KOPT-K1 (cell line): ENCODE data around the gene WWOX.
A peak's percentile ranks its signal among the peaks of the same experiment; 100 is the strongest.
"Not testable (repeated sequence)": the region's sequence is repeated elsewhere in the genome, so short reads cannot be mapped to it uniquely, and the experiment has no call there.

Experiments used
- H3K27ac ChIP-seq: fragments of 200-600 bp; sonication (generic); 2 replicates; pipeline ENCODE4 v1.5.1; 2016; ENCODE audit warnings: antibody characterized with exemption, mild to moderate bottlenecking, low read depth, low read length; ENCODE audit not compliant: poor library complexity, severe bottlenecking
- H3K36me3 ChIP-seq: fragments of 200-600 bp; sonication (generic); 2 replicates; pipeline ENCODE4 v1.5.1; 2017; ENCODE audit warnings: antibody characterized with exemption, mild to moderate bottlenecking, low read length, moderate library complexity; ENCODE audit not compliant: insufficient read depth
- H3K9me3 ChIP-seq: fragments of 200-600 bp; sonication (generic); 2 replicates; pipeline ENCODE4 v1.5.1; 2017; ENCODE audit warnings: antibody characterized with exemption, low read length, mild to moderate bottlenecking; ENCODE audit not compliant: insufficient read depth, poor library complexity, severe bottlenecking

WWOX gene

DNA sequence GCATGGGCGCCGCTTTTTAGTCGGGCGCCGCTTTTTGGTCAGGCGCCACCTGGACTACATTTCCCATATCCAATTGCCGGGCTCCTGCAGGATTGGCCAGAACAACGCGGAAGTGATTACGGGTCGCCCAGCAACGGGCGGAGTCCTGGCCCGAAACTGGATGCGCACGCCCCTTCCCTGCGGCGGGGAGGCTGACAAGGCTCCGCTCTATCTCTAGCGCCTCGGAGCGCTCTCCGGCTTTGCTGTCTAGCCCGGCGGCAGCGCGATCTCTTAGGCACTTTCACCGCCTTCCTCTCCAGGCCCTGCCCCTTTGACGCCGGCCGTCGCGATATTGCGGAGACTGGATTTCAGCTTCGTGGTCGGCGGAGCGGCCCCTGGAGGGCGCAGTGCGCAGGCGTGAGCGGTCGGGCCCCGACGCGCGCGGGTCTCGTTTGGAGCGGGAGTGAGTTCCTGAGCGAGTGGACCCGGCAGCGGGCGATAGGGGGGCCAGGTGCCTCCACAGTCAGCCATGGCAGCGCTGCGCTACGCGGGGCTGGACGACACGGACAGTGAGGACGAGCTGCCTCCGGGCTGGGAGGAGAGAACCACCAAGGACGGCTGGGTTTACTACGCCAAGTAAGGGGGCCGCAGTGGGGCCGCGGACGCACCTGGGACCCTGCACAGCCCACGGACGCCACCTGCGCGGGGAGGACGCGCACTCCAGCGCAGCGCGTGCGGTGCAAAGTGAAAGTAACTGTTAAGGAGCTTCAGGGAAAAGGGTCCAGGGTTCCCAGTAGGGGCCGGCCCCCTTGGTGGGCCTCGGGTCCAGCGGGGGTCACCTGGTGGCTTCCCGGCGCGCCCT is at the start of gene WWOX:
Gene WWOX, plus strand, starts transcription at position 384 of the 841 bp plus-strand sequence.
- H3K9me3 ChIP-seq: peaks cover 7% of the 10 kb centered on the region
- H3K27ac ChIP-seq: peak within 1 kb of the TSS; percentile 71
- H3K36me3 ChIP-seq: 0 out of 2 replicates have a peak, but pooled peaks cover 5% of the 10 kb centered on the region

DNA sequence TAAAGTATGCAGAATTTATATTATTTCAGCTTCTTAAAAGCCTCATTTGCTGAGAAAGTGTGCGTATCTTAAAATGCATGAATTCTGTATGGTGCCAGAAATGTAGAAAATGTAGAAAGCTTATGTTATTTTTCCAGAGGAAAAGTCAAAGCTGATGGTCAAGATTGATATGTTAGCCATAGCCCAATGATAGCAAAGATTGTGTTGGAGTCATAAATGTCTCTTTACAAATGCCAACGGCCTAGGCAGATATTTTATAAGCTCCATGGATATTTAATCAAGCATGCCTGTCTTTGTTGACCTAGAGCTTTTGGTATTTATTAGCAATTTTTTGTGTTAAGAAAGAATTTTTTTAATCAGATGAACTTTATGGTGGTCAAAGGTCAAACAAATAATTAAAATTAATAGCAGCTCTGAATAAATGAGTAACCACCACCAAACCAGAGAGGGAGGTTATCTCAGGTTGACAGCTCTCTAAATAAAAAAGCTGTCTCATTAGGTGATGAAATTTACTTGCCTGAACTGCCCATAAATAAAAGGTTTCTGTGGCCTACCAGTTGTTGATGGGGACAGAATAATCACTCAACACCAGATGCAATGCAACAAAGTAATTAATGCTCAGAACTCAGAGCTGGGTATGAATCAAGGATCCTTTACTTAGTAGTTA is 48.6 kb upstream of the WWOX start:
- Histone ChIP-seq H3K36me3 (no peaks in the 10 kb centered on the region), H3K9me3 (no peaks in the 10 kb centered on the region), H3K27ac (no peak overlapping the region)

DNA sequence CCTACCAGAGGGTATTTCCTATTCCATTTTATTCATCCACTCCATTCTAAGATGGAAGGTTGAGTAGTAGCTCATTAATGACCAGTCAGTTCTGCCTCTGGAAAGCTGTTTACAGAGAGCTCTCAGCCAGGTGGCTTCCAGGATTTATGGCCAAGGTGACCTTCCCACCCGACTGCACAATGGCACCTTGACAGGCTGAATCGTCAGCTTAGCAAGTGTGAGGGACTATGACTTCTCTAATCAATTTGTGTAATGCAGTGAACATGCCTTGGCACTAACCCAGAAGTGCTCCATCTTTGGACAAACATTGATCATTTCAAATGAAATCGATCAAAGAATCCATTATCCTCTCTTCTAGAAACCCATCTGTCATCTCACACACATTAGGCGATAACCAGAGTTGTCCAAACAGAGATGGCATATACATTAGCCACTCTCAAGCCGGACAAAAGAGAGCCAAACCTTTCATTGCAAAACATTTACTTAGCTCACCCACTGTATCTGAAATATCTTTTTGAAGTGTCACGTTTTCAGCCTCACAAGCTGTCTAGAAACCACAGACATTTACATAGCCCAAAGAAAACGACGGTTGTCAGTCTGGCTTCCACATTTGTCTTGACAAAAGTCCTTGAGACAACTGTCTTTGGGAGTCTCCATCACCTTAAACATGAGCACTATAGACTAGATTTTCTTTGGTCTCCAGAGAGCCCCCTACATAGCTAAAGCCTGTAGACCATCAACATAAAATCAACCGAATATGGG is 41.5 kb upstream of the WWOX start:
- Histone ChIP-seq H3K9me3 (no peaks in the 10 kb centered on the region), H3K36me3 (no peaks in the 10 kb centered on the region), H3K27ac (no peak overlapping the region)

DNA sequence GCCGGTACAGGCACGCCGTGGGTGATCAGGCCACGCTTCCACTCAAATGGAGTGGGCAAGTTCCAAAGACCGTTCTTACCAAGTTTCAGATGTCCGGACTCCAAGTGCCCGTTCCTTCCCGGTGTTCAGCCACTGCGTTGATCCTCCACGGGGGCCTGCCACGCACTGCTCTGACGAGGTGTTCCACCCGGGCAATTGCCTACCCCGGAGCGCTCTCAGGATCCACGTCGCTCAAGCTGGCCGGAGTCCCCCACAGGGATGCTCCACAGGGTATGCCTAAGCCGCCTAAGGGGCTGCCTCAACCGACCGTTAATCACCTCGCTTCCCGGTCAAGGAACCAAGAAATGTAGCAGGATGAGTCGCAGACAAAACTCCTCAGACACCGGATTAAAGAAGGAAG is 39.6 kb upstream of the WWOX start:
- H3K27ac ChIP-seq, H3K9me3 ChIP-seq, H3K36me3 ChIP-seq: not testable (repeated sequence)

DNA sequence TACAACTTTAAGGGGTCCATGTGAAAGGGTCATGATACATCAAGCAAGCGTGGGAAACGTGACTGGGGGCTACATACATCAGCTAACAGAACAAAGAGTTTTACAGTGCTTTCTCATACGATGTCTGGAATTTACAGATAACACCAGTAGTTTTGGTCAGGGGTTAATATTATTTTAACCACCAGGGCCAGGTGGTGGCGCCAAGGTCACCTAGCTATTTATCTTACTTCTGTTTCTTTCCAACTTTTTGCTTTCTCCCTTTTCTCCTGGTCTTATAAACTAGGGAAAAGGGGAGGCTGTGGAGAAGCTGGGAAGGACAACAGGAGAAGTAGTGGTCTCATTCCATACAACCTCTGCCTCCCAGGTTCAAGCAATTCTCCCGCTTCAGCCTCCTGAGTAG is 39.2 kb upstream of the WWOX start:
- no peaks in the 10 kb centered on the region for H3K36me3 ChIP-seq

DNA sequence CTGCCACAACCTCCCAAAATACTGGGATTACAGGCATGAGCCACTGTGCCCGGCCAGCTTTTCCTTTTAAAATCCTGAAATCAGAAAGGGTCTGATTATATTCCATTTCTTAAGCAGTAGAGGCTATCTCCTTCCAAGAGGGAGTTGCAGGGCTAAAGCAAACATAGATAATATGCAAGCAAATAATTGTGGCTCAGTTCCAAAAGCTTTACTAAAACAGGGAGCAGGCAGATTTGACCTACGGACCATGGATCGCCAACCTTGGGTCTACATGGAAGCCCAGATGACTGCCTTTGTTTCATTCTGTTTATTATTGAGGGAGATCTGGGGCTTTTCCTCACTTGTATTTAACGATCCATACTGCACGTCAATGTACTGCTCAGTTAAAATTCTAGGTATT is 38.6 kb upstream of the WWOX start:
- Histone ChIP-seq H3K36me3 (no peaks in the 10 kb centered on the region), H3K27ac (no peak overlapping the region), H3K9me3 (no peaks in the 10 kb centered on the region)

More for the DNA sequence above, 39.2 kb upstream of the WWOX start:
- H3K9me3 ChIP-seq: no peaks in the 10 kb centered on the region
- H3K27ac ChIP-seq: no peak overlapping the region

DNA sequence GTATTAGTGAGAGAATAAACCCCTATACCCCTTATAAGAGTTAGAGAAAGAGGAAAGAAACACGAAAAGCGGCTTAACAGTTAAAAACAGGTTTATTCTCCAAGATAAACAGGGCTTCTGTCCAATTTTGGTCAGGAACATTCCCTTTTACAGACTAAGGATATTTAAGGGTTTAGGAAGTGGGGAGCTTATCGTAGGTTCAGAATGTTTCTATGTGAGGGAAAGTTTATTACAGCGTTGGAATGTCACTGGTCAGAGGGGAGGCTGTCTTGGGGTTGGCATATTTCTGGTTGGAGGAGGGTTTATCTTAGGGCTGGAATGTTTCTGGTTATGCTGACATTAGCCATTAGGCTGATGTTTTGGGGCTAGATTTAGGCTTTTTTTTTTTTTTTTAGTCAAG is 34.1 kb upstream of the WWOX start:
- Histone ChIP-seq H3K27ac (no peak overlapping the region), H3K9me3 (no peaks in the 10 kb centered on the region), H3K36me3 (no peaks in the 10 kb centered on the region)

DNA sequence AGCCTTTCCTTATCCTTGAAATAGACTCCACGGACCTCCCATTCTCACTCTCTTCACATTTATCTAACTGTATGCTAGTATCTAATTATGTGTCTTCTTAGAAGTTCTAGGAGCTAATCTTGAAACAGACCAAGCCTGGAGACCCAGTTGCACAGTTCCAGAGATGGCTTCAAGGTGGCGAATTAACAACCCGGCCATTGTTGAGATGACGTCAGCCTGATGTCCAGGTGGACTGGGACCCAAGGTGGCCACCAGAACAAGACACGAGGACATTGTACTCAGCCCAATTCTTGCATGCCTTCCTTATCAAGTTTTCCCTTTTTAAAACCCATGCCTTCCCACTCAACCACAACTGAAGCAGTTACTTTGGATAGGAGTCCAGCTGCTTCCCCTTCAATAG is 29.5 kb upstream of the WWOX start:
- Histone ChIP-seq H3K36me3 (no peaks in the 10 kb centered on the region), H3K27ac (no peak overlapping the region), H3K9me3 (no peaks in the 10 kb centered on the region)

DNA sequence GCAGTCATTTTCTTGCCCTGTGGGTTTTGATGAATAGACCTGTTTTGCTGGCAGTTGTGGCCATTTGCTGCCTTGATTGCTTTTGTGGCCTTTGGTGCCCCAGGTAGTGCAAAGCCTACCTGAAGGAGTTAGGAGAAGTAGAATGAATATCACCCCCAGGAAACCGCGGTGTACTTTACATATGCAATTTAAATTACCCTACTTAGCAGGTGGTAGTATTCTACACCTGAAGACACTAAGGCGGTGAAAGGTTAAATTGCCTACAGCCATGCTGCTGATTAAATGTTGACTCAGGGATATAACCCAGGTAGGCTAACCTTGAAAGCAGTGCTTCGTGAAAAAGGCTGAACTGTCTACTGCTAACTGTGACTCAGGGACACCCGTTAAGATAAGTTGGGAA is 27.2 kb upstream of the WWOX start:
- Histone ChIP-seq H3K9me3 (no peaks in the 10 kb centered on the region), H3K36me3 (no peaks in the 10 kb centered on the region), H3K27ac (no peak overlapping the region)

DNA sequence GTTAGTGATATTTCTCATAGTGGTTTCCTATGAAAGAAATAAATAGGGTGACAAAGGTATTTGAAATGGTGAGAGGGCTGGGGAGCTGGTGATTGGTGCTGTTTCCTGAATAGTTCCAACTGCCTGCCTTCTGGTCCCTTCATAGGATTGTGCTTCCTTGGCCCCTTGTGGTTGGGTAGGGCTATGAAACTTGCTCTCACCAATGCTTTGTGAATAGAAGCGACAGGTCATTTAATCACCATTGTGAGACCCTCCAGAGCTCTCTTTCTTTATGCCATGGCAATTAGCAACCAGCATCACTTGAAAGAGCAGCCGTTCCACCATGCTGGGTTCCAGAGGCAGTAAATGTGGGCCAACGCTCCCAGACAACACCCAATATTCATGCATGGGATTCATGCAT is 23.7 kb upstream of the WWOX start:
- H3K9me3 ChIP-seq: no peaks in the 10 kb centered on the region
- H3K36me3 ChIP-seq: no peaks in the 10 kb centered on the region
- H3K27ac ChIP-seq: no peak overlapping the region

DNA sequence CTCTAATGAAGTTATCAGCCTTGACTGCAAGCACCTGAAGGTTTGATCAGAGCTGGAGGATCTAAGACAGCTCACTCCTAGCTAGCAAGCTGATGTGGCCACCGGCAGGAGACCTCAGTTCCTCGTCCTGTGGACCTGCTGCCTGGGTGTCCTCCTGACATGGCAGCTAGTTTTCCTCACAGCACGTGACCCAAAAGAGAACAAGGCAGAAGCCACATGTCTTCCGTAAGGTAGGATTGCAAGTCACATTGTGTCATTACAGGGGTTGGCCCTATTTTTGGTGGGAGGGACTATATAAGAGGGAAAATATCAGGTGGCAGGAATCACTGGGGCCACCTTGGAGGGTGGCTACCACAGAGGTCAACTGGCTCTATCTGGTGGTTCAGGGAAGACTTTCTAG is 18.1 kb upstream of the WWOX start:
- no peak overlapping the region for H3K27ac ChIP-seq
- no peaks in the 10 kb centered on the region for H3K36me3 ChIP-seq
- H3K9me3 ChIP-seq: no peaks in the 10 kb centered on the region

DNA sequence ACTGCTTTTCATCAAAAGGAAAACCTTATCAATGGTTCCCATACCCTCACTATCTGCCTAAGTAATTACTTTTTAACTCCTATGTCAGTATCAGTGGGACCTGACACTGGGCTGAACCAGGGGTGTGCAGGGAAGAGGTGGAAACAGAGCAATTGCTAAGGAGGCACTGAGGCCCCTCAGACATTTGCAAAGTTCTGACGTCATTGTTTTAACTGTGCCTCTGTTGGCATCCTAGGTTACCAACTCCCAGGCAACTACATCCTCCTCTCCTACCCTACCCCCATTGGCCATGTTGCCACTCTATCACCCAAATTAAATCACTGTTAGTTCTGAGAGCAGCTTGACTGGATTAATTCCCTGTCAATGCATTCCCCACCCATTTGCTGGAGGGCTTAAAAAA is 8.0 kb upstream of the WWOX start:
- no peaks in the 10 kb centered on the region for H3K36me3 ChIP-seq
- no peak overlapping the region for H3K27ac ChIP-seq
- peaks cover 9% of the 10 kb centered on the region for H3K9me3 ChIP-seq

DNA sequence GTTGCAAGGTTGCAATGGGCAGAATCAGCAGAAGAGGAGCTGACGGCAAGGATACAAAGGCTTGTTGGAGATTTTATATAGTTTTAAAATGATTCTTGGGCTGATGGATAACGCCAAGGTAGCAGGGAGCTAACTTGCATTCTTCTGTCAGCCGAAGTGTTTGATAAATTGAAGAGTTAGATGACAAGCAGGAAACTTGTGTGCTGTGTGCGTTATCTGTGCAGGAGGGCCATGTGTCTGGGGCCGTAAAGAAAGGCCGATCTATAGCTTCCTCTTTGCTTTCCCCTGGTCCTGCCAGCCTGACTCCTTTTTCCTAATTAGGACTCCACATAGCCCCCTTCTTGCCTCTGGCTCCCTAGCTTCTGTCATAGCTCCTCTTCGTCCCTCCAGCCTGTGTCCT is 6.7 kb upstream of the WWOX start:
- H3K36me3 ChIP-seq: no peaks in the 10 kb centered on the region
- H3K27ac ChIP-seq: no peak overlapping the region

DNA sequence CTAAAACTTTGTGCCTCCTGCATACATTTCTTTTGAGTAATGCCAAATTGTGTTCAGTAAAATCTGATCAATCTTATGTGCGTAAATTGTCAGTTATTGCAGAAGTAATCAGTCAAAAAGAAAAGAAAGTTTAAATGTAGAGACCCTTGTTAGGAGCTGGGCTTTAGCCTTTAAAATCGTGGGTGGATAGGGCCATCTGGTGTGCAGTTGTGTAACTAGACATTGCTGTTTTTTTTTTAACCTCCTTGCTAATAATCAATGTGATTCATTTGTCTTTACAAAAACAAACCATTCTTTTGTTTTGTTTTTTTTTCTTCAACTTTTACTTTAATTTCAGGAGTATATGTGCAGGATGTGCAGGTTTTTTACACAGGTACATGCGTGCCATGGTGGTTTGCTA is 5.3 kb upstream of the WWOX start:
- H3K27ac ChIP-seq: no peak overlapping the region
- H3K36me3 ChIP-seq: no peaks in the 10 kb centered on the region
- peaks cover 9% of the 10 kb centered on the region for H3K9me3 ChIP-seq

More for the DNA sequence above, 6.7 kb upstream of the WWOX start:
- H3K9me3 ChIP-seq: peaks cover 9% of the 10 kb centered on the region

DNA sequence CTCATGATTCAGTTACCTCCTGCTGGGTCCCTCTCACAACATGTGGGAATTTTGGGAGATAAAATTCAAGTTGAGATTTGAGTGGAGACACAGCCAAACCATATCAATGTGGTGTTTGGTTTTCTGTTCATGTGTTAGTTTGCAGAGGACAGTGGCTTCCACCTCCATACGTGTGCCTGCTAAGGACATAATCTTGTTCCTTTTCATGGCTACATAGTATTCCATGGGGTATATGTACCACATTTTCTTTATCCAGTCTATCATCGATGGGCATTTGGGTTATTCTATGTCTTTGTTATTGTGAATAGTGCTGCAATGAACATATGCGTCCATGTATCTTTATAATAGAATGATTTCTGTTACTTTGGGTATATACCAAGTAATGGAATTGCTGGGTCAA is 4.5 kb upstream of the WWOX start:
- peaks cover 9% of the 10 kb centered on the region for H3K9me3 ChIP-seq
- no peaks in the 10 kb centered on the region for H3K36me3 ChIP-seq
- no peak overlapping the region for H3K27ac ChIP-seq
